ENCODE measurements around the gene SCRT2. TPM values are rescaled to one million over a fixed set of nuclear protein-coding genes. Genes with fewer than 3 reads are reported as not detected.

SCRT2 gene
- total RNA-seq, 1 experiment from 2014 or later: 0.20 TPM

GRCh38 chr20:662277-663192, 13.1 kb downstream of the SCRT2 start:
- ATAC-seq: no peak

GRCh38 chr20:661474-662270, 13.9 kb downstream of the SCRT2 start:
- no peak overlapping the region for H3K27ac Mint-ChIP-seq
- H3K4me3 Mint-ChIP-seq: peak overlapping the region; percentile 53
- H3K27me3 Mint-ChIP-seq (ENCODE audit: low read depth): peaks cover 48% of the 10 kb centered on the region
- no peaks in the 10 kb centered on the region for H3K9me3 Mint-ChIP-seq
- ATAC-seq: peak; percentile 52
- POLR2A ChIA-PET: no interaction called here
- peaks cover 77% of the 10 kb centered on the region for H3K4me1 Mint-ChIP-seq
- TF ChIP-seq TP53 (CRISPR knock-in tag; IDR thresholded peaks at IDR 0.05): peak; percentile 60; the same call in 1 of the 2 replicates
- TF ChIP-seq ZNF423 (CRISPR knock-in tag; IDR thresholded peaks at IDR 0.05): no peak
- CTCF ChIA-PET: interaction anchor here (10.5 kb wide), 1 partner anchor 16 kb away, joined by 136 read pairs; no protein-coding TSS in a partner anchor
- H3K36me3 Mint-ChIP-seq: no peaks in the 10 kb centered on the region
- DNase-seq (ENCODE audit: low spot score): peak; percentile 56

More at GRCh38 chr20:662277-663192, 13.1 kb downstream of the SCRT2 start:
- ChIA-PET POLR2A (no interaction called here), CTCF (interaction anchor here (1.6 to 10.5 kb wide), 2 partner anchors 17 to 76 kb away, joined by 7 to 136 read pairs; no protein-coding TSS in a partner anchor)
- H3K9me3 Mint-ChIP-seq: no peaks in the 10 kb centered on the region
- DNase-seq (ENCODE audit: low spot score): no peak
- peak overlapping the region; percentile 53 for H3K4me3 Mint-ChIP-seq
- H3K27ac Mint-ChIP-seq: no peak overlapping the region
- peaks cover 72% of the 10 kb centered on the region for H3K4me1 Mint-ChIP-seq
- H3K27me3 Mint-ChIP-seq (ENCODE audit: low read depth): peaks cover 48% of the 10 kb centered on the region
- no peaks in the 10 kb centered on the region for H3K36me3 Mint-ChIP-seq
- TF ChIP-seq TCF7 (CRISPR knock-in tag; IDR thresholded peaks at IDR 0.05; ENCODE audit: low read depth) (no peak), GTF2I (CRISPR knock-in tag; conservative IDR thresholded peaks at IDR 0.05) (no peak), ZNF671 (CRISPR knock-in tag; IDR thresholded peaks at IDR 0.05) (no peak), ELF4 (CRISPR knock-in tag; IDR thresholded peaks at IDR 0.05; ENCODE audit: low read depth) (no peak)

GRCh38 chr20:658731-659291, 16.8 kb downstream of the SCRT2 start:
- H3K4me3 Mint-ChIP-seq: peak overlapping the region; percentile 17; the same call in 1 of the 2 replicates
- POLR2A ChIA-PET: no interaction called here
- peaks cover 79% of the 10 kb centered on the region for H3K4me1 Mint-ChIP-seq
- TF ChIP-seq SP1 (CRISPR knock-in tag; conservative IDR thresholded peaks at IDR 0.05) (no peak), USF2 (CRISPR knock-in tag; IDR thresholded peaks at IDR 0.05) (peak; percentile 86), MXD4 (CRISPR knock-in tag; IDR thresholded peaks at IDR 0.05; ENCODE audit: borderline replicate concordance) (no peak), USF1 (CRISPR knock-in tag; IDR thresholded peaks at IDR 0.05) (peak; percentile 87), TEAD1 (CRISPR knock-in tag; IDR thresholded peaks at IDR 0.05) (peak; percentile 90; the same call in 1 of the 2 replicates), TEAD4 (CRISPR knock-in tag; IDR thresholded peaks at IDR 0.05) (peak; percentile 82), NFYB (CRISPR knock-in tag; conservative IDR thresholded peaks at IDR 0.05; ENCODE audit: low read depth) (no peak), MAX (CRISPR knock-in tag; IDR thresholded peaks at IDR 0.05) (no peak), ZNF396 (CRISPR knock-in tag; IDR thresholded peaks at IDR 0.05; ENCODE audit: borderline replicate concordance) (no peak)
- no peaks in the 10 kb centered on the region for H3K36me3 Mint-ChIP-seq
- H3K27me3 Mint-ChIP-seq (ENCODE audit: low read depth): peaks cover 37% of the 10 kb centered on the region
- DNase-seq (ENCODE audit: low spot score): peak; percentile 33
- ATAC-seq: peak; percentile 41
- H3K27ac Mint-ChIP-seq: peak overlapping the region; percentile 85
- CTCF ChIA-PET: interaction anchor here (1.0 to 3.5 kb wide), 4 partner anchors 9 to 81 kb away, joined by 4 to 34 read pairs (median 14); no protein-coding TSS in a partner anchor
- no peaks in the 10 kb centered on the region for H3K9me3 Mint-ChIP-seq
